CD4-positive, alpha-beta T cell treated with Interleukin-6 for 4 hours (primary cell): Measurements from ENCODE around the gene LIMK1.
"Not testable (repeated sequence)": the region's sequence is repeated elsewhere in the genome, so short reads cannot be mapped to it uniquely, and the experiment has no call there.

ENCODE experiments used
- DNase-seq: peaks from one replicate; pipeline ENCODE4 v3.0.0-alpha.2; 2020; ENCODE audit warnings: mixed read lengths

LIMK1 gene

GRCh38 chr7:74084722-74085578 is 1.3 kb downstream of the LIMK1 start:
- no peak for DNase-seq

- no peak for DNase-seq
Measured at GRCh38 chr7:74087791-74088453, 4.3 kb downstream of the LIMK1 start.

- no peak for DNase-seq
Measured at GRCh38 chr7:74092321-74092963, 8.8 kb downstream of the LIMK1 start.

- no peak for DNase-seq
Measured at GRCh38 chr7:74092964-74093471, 9.4 kb downstream of the LIMK1 start.

- no peak for DNase-seq
Measured at GRCh38 chr7:74093671-74094223, 10.1 kb downstream of the LIMK1 start.

GRCh38 chr7:74094224-74095101 is 10.9 kb downstream of the LIMK1 start:
- DNase-seq: peak; percentile 84

GRCh38 chr7:74095135-74095534 is 11.5 kb downstream of the LIMK1 start:
- DNase-seq: no peak

- no peak for DNase-seq
Measured at GRCh38 chr7:74097937-74098614, 14.5 kb downstream of the LIMK1 start.

GRCh38 chr7:74099031-74099430 is 15.4 kb downstream of the LIMK1 start:
- DNase-seq: no peak

GRCh38 chr7:74101061-74101681 is 17.6 kb downstream of the LIMK1 start:
- DNase-seq: no peak

GRCh38 chr7:74103219-74103772 is 19.7 kb downstream of the LIMK1 start:
- no peak for DNase-seq

GRCh38 chr7:74104702-74105101 is 21.1 kb downstream of the LIMK1 start:
- no peak for DNase-seq

- no peak for DNase-seq
Measured at GRCh38 chr7:74105992-74106391, 22.4 kb downstream of the LIMK1 start.

GRCh38 chr7:74106846-74107245 is 23.2 kb downstream of the LIMK1 start:
- DNase-seq: no peak

- peak; percentile 8 for DNase-seq
Measured at GRCh38 chr7:74115326-74115725, 31.7 kb downstream of the LIMK1 start.

- no peak for DNase-seq
Measured at GRCh38 chr7:74116356-74116755, 32.8 kb downstream of the LIMK1 start.

GRCh38 chr7:74119831-74120230 is 36.2 kb downstream of the LIMK1 start:
- DNase-seq: no peak

- no peak for DNase-seq
Measured at GRCh38 chr7:74121401-74122249, 38.0 kb downstream of the LIMK1 start.

- DNase-seq: not testable (repeated sequence)
Measured at GRCh38 chr7:74123892-74124291, 40.3 kb downstream of the LIMK1 start.
